Heart left ventricle (tissue), 13 donors: ENCODE results near the gene KIAA1217.

Experiments used
- POLR2A ChIP-seq, 2 donors: fragments of 450-650 bp; IDR thresholded peaks; one replicate each; pipeline ENCODE4 v1.6.1; 2017; ENCODE audit warnings: antibody characterized with exemption in 2 of 2, mild to moderate bottlenecking in 2 of 2, moderate library complexity in 2 of 2
- TF ChIP-seq, protein P1 (sequence below), 12 donors: fragments of 200-600 bp; sonication (generic) in 4 of 12; IDR thresholded peaks; one replicate each; pipeline versions ENCODE4 v1.5.0 to v1.8.0; 2018 to 2022; ENCODE audit warnings: antibody characterized with exemption in 12 of 12, mild to moderate bottlenecking in 5 of 12
- donor health status: ischemic (EF 13 %, LVEDD 7.1; RV severe dilation, severe dysfunction).
- donor health status: DM: no; HTN: yes; CAD: no.
- donor health status: DM: no; HTN: no; CAD: no.
- donor health status: ischemic (EF 25% LVEDD 6.9; RV normal size, moderate dysfunction).
- donor health status: ischemic (EF 25% LVEDD 5.7; RV mildly dilated, moderate dysfunction).
- donor health status: ischemic (EF 35%, LVEDD 5.7; RV mildly dilated, moderate dysfunction).
- donor health status: nonischemic (EF 11% LVEDD 7.7; RV severe dilation, severe dysfunction).
- donor health status: DM: yes; HTN: yes; CAD: no.
- donor health status: PGD.
- donor health status: ischemic (EF 29% LVEDD 5.4; RV normal size, mild dysfunction).
- donor health status: nonischemic (EF 23%, LVEDD 6.1; RV moderate dilation, normal function).

DNA sequence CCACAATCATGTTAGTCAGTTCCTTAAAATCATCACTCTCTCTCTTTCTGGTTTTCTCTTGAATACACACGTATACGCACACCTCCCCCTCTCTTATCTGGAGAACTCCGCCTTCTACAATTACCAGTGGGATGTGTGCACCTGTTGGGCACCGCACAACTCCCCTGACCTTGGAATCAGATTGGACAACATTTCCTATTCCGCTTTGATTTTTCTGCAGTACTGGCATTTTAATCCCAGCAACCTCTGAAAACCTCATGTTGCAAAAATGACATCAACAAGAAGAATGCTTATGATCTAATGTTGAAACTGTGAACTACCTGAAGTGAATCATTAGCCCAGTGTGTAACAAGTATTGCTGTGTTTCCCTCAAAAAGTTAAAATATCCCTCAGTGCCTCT lies 109.6 kb downstream of the KIAA1217 start:
- TF ChIP-seq, protein P1, sequence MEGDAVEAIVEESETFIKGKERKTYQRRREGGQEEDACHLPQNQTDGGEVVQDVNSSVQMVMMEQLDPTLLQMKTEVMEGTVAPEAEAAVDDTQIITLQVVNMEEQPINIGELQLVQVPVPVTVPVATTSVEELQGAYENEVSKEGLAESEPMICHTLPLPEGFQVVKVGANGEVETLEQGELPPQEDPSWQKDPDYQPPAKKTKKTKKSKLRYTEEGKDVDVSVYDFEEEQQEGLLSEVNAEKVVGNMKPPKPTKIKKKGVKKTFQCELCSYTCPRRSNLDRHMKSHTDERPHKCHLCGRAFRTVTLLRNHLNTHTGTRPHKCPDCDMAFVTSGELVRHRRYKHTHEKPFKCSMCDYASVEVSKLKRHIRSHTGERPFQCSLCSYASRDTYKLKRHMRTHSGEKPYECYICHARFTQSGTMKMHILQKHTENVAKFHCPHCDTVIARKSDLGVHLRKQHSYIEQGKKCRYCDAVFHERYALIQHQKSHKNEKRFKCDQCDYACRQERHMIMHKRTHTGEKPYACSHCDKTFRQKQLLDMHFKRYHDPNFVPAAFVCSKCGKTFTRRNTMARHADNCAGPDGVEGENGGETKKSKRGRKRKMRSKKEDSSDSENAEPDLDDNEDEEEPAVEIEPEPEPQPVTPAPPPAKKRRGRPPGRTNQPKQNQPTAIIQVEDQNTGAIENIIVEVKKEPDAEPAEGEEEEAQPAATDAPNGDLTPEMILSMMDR (IDR thresholded peaks at IDR 0.05): no peak
- TF ChIP-seq POLR2A (IDR thresholded peaks at IDR 0.05): no peak
